ENCODE measurements around the gene P4HA2.

- TF ChIP-seq CTCF (IDR thresholded peaks at IDR 0.05) = no peak
- no peak for TF ChIP-seq POLR2A (IDR thresholded peaks at IDR 0.05)
These were observed 32.4 kb upstream of the P4HA2 start for GRCh38 chr5:132260051-132260450.

Data from testis (tissue), 2 donors.